Measurements from ENCODE around the gene IFT25.

GRCh38 chr1:53963460-53963859 is 18.0 kb upstream of the IFT25 start:
- TF ChIP-seq CTCF (IDR thresholded peaks at IDR 0.05) (no peak), EZH2 (IDR thresholded peaks at IDR 0.05; ENCODE audit: borderline replicate concordance, insufficient read depth, low read depth, low read length, poor library complexity, severe bottlenecking) (no peak)
